WERI-Rb-1 (cell line): ENCODE measurements around the gene TSPAN10.

Experiments used
- DNase-seq: peaks from one replicate; pipeline ENCODE4 v3.0.0-alpha.2; 2020
- H3K27ac ChIP-seq: fragments of 250-450 bp; sonication (Bioruptor Pico); 2 replicates; pipeline ENCODE4 v1.5.1; 2020; ENCODE audit warnings: mild to moderate bottlenecking, moderate library complexity
- H3K27me3 ChIP-seq: fragments of 250-450 bp; sonication (Bioruptor Pico); 2 replicates; pipeline ENCODE4 v1.5.1; 2021; ENCODE audit warnings: mild to moderate bottlenecking, low read depth, moderate library complexity; ENCODE audit not compliant: insufficient read depth, severe bottlenecking
- H3K36me3 ChIP-seq: fragments of 250-450 bp; sonication (Bioruptor Pico); 2 replicates; pipeline ENCODE4 v1.5.1; 2020; ENCODE audit warnings: mild to moderate bottlenecking, moderate library complexity
- H3K4me3 ChIP-seq: 2 replicates; pipeline ENCODE4 v1.5.1; 2011; ENCODE audit warnings: low read depth, mild to moderate bottlenecking, control low read depth, low read length
- H3K9me3 ChIP-seq: fragments of 250-450 bp; sonication (Bioruptor Pico); 2 replicates; pipeline ENCODE4 v1.5.1; 2021; ENCODE audit warnings: mild to moderate bottlenecking, moderate library complexity; ENCODE audit not compliant: severe bottlenecking
- TF ChIP-seq, protein P1 (sequence below): IDR thresholded peaks from 2 replicates; pipeline ENCODE4 v1.5.1; 2011; ENCODE audit warnings: low read depth, mild to moderate bottlenecking, control low read depth, inconsistent platforms, low read length

Gene TSPAN10

DNA sequence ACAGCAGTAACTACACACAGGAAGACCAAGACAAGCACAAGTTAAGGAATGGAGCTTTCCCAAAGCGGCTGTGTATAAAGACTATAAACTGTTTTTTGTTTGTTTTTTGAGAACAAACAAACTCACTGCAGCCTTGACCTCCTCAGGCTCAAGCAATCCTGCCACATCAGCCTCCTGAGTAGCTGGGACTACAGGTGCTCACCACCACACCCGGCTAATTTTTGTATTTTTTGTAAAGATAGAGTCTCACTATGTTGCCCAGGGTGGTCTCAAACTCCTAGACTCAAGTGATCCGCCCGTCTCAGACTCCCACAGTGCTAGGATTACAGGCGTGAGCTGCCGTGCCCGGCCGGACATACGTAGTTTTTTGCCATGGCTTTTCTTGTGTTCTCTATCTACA lies 23.4 kb downstream of the TSPAN10 start:
- Histone ChIP-seq H3K27me3 (no peaks in the 10 kb centered on the region), H3K27ac (no peak overlapping the region), H3K4me3 (no peak overlapping the region), H3K36me3 (peaks cover 13% of the 10 kb centered on the region), H3K9me3 (no peaks in the 10 kb centered on the region)
- no peak for DNase-seq
- TF ChIP-seq, protein P1, sequence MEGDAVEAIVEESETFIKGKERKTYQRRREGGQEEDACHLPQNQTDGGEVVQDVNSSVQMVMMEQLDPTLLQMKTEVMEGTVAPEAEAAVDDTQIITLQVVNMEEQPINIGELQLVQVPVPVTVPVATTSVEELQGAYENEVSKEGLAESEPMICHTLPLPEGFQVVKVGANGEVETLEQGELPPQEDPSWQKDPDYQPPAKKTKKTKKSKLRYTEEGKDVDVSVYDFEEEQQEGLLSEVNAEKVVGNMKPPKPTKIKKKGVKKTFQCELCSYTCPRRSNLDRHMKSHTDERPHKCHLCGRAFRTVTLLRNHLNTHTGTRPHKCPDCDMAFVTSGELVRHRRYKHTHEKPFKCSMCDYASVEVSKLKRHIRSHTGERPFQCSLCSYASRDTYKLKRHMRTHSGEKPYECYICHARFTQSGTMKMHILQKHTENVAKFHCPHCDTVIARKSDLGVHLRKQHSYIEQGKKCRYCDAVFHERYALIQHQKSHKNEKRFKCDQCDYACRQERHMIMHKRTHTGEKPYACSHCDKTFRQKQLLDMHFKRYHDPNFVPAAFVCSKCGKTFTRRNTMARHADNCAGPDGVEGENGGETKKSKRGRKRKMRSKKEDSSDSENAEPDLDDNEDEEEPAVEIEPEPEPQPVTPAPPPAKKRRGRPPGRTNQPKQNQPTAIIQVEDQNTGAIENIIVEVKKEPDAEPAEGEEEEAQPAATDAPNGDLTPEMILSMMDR = no peak

DNA sequence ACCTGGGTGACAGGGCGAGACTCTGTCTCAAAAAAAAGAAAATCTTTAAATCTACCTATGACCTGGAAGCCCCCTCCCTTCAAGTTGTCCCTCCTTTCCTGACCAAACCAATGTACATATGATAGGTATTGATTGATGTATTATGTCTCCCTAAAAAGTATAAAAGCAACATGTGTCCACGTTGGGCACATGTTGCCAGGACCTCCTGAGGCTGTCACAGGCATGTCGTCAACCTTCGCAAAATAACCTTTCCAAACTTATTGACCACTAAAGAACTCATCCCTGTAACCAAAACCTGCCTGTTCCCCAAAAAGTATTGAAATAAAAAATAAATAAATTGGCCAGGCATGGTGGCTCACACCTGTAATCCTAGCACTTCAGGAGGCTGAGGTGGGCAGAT lies 25.0 kb downstream of the TSPAN10 start:
- peak overlapping the region; percentile 35; the same call in 1 of the 2 replicates for H3K27ac ChIP-seq
- TF ChIP-seq, protein P1 = no peak
- no peak for DNase-seq
- H3K9me3 ChIP-seq = no peaks in the 10 kb centered on the region
- H3K36me3 ChIP-seq = peaks cover 19% of the 10 kb centered on the region
- H3K4me3 ChIP-seq = no peak overlapping the region
- H3K27me3 ChIP-seq = no peaks in the 10 kb centered on the region

DNA sequence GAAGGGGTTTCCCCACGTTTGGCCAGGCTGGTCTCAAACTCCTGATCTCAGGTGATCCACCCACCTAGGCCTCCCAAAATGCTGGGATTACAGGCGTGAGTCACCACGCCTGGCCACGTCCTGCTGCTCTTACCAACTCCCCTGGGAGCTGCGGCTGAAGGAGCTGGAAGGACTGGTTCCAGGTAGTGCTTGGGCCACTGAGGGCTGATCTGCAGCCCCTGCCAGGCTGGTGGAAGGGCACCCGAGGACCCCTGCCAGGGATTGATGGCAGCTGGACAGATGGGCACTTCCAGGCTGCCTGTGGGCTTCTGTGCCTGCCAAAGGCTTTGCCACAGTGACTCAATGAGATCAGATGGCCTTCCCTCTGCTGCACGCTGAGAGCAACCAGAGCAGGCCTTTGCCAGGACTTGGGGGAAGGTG lies 27.1 kb downstream of the TSPAN10 start:
- TF ChIP-seq, protein P1 = no peak
- DNase-seq = peak; percentile 16
- H3K36me3 ChIP-seq = peaks cover 37% of the 10 kb centered on the region
- no peak overlapping the region for H3K4me3 ChIP-seq
- no peaks in the 10 kb centered on the region for H3K27me3 ChIP-seq
- H3K27ac ChIP-seq = peak overlapping the region; percentile 10; the same call in 1 of the 2 replicates
- H3K9me3 ChIP-seq = no peaks in the 10 kb centered on the region

DNA sequence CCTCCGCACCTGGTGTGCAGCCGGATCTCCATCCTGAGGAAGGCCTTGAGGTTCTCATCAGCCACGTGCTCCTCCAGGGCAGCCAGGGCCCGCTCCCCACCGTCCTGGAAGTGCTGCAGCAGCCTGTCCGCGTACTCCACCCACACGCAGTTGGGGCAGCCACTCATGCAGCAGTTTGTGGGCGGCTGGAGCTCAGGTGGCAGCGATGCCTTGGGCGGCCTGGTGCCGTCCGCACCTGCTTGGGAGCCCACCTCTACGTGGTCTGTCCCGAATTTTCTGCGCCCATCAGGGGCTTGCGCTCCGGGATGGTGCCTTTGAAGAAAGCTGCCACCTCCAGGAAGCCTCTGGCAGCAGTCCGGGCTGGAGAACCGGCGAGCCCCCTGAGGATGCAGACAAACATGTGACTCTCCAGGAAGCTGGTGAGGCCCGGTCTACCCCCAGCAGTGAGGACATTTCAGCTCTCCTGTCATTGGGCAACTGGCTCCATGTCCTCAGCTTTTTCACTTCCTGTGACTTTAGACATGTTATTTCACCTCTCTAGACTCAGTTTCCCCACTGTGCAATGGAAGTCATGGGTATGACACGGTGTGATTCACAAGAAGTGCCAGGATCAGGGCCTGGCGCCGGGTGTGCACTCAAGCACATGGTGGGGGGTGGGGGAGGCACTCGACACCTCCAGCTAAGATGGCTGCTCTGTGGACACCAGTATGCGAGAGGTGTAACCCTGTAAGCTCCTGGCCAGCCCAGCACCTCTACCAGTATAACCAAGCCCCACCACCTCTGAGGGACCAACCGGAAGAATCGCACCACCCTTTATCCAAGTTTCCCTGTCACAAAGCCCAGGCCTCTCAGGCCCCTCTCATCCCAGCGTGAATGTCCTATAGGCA lies 28.5 kb downstream of the TSPAN10 start:
- DNase-seq = peak; percentile 63
- peak overlapping the region; percentile 97 for H3K27ac ChIP-seq

DNA sequence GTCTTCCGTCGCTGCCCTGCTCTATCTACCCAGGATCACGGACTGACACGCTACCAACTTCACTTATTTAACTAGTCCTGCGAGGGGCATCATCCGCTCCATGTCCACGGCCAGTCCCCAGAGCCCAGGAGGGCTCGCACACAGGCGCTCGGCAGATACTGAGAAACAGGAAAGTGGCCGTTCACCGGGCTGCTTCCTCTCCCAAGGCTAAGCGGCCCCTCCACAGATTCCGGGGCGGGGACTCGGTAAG lies 29.0 kb downstream of the TSPAN10 start:
- Histone ChIP-seq H3K27ac (peak overlapping the region; percentile 97), H3K27me3 (no peaks in the 10 kb centered on the region), H3K4me3 (peak overlapping the region; percentile 97), H3K9me3 (no peaks in the 10 kb centered on the region), H3K36me3 (peaks cover 56% of the 10 kb centered on the region)
- TF ChIP-seq, protein P1 = no peak
- DNase-seq = peak; percentile 66

More for the DNA sequence above, 28.5 kb downstream of the TSPAN10 start:
- TF ChIP-seq, protein P1 = no peak
- peaks cover 50% of the 10 kb centered on the region for H3K36me3 ChIP-seq
- H3K4me3 ChIP-seq = peak overlapping the region; percentile 97
- no peaks in the 10 kb centered on the region for H3K9me3 ChIP-seq
- H3K27me3 ChIP-seq = no peaks in the 10 kb centered on the region
